Thyroid gland (tissue), 4 donors: ENCODE measurements around the gene ATP2A2. TPM values are rescaled to one million over a fixed set of nuclear protein-coding genes. Genes with fewer than 3 reads are reported as not detected.

ENCODE experiments used
- DNase-seq, 2 donors: peaks; one replicate each; pipeline ENCODE4 v3.0.0-alpha.2; 2019
- H3K27ac ChIP-seq, 3 donors: fragments of 200-600 bp; sonication (generic); 1 replicate in 2 of 3; 2 replicates in 1 of 3; pipeline ENCODE4 v1.5.1; 2016 to 2019; ENCODE audit warnings: mild to moderate bottlenecking in 1 of 3, moderate library complexity in 1 of 3
- H3K27me3 ChIP-seq: fragments of 200-600 bp; sonication (generic); one replicate; pipeline ENCODE4 v1.5.1; 2019
- H3K36me3 ChIP-seq, 2 donors: fragments of 200-600 bp; sonication (generic); one replicate each; pipeline ENCODE4 v1.5.1; 2016 to 2019
- H3K4me1 ChIP-seq, 2 donors: fragments of 200-600 bp; sonication (generic); one replicate each; pipeline ENCODE4 v1.5.1; 2017 to 2019
- H3K4me3 ChIP-seq, 3 donors: fragments of 200-600 bp; sonication (generic); replicated peaks in 1 of 3; 1 replicate in 2 of 3; 2 replicates in 1 of 3; pipeline ENCODE4 v1.5.1; 2016; ENCODE audit warnings: mild to moderate bottlenecking in 1 of 3
- H3K9me3 ChIP-seq: fragments of 200-600 bp; sonication (generic); one replicate; pipeline ENCODE4 v1.5.1; 2017
- CTCF ChIP-seq, 6 experiments: fragments of 200-600 bp in 3 of 6; fragments of 450-650 bp in 3 of 6; sonication (generic) in 3 of 6; IDR thresholded peaks; one replicate each; pipeline ENCODE4 v1.5.1; 2016 to 2019; ENCODE audit warnings: antibody characterized with exemption in 6 of 6, mild to moderate bottlenecking in 2 of 6, inconsistent platforms in 1 of 6, moderate library complexity in 1 of 6
- POLR2A ChIP-seq, 2 donors: fragments of 450-650 bp; IDR thresholded peaks; one replicate each; pipeline ENCODE4 v1.6.1; 2017; ENCODE audit warnings: antibody characterized with exemption in 2 of 2, mild to moderate bottlenecking in 2 of 2, moderate library complexity in 1 of 2
- WGBS, 2 donors: methylation state at CpG; one replicate each; pipeline ENCODE4 v1.1.5; 2017; 5-methylcytosine and 5-hydroxymethylcytosine counted together
- intact Hi-C: fragments of 100-400 bp; cut with DNase I; formaldehyde crosslinking; loops from one replicate; pipeline ENCODE4 v1.15.1; 2023
- total RNA-seq, 4 donors: library from RNA; depleted of rRNA; stranded (reverse); fragments of >200 nt; gene quantifications; one replicate each; pipeline ENCODE4 v1.2.3, GENCODE V29; 2016

ATP2A2 gene
- total RNA-seq, 4 donors from 2014 or later, result 126 to 220 (median 174) TPM

- peak; percentile 65 to 75 for DNase-seq
- Histone ChIP-seq H3K27ac (peak overlapping the region; percentile 62 to 74 (median 65)), H3K27me3 (no peaks in the 10 kb centered on the region), H3K9me3 (no peaks in the 10 kb centered on the region), H3K4me1 (peaks cover 18 to 42% of the 10 kb centered on the region in 2 donors), H3K4me3 (no peak overlapping the region), H3K36me3 (no peaks in the 10 kb centered on the region)
- 43 to 55% methylated on average over 13 to 14 of the region's 14 CpGs for WGBS, 2 donors
- intact Hi-C loops, result no loop called here
- no peak for TF ChIP-seq CTCF (IDR thresholded peaks at IDR 0.05)
- TF ChIP-seq POLR2A (IDR thresholded peaks at IDR 0.05), result no peak
These were observed 33.5 kb upstream of the ATP2A2 start for GRCh38 chr12:110247340-110248095.

- Histone ChIP-seq H3K9me3 (no peaks in the 10 kb centered on the region), H3K4me3 (no peak overlapping the region), H3K36me3 (no peaks in the 10 kb centered on the region), H3K27ac (peak overlapping the region; percentile 62 to 74 (median 65)), H3K27me3 (no peaks in the 10 kb centered on the region), H3K4me1 (peaks cover 18 to 42% of the 10 kb centered on the region in 2 donors)
- intact Hi-C loops, result no loop called here
- DNase-seq, result peak; percentile 65 to 81
- WGBS, 2 donors, result 43 to 53% methylated on average over 4 of the region's 4 CpGs
- no peak for TF ChIP-seq CTCF (IDR thresholded peaks at IDR 0.05)
- TF ChIP-seq POLR2A (IDR thresholded peaks at IDR 0.05), result no peak
These were observed 33.0 kb upstream of the ATP2A2 start for GRCh38 chr12:110248096-110248447.

GRCh38 chr12:110249105-110249504, 31.9 kb upstream of the ATP2A2 start:
- no peak for DNase-seq
- no peaks in the 10 kb centered on the region for H3K9me3 ChIP-seq
- whole genome bisulfite sequencing, 2 donors, result 70 to 73% methylated on average over 4 of the region's 4 CpGs
- no peak overlapping the region for H3K4me3 ChIP-seq
- no peaks in the 10 kb centered on the region for H3K27me3 ChIP-seq
- H3K27ac ChIP-seq, result no peak overlapping the region
- peaks cover 18 to 42% of the 10 kb centered on the region in 2 donors for H3K4me1 ChIP-seq
- intact Hi-C loops, result no loop called here
- TF ChIP-seq CTCF (IDR thresholded peaks at IDR 0.05), result no peak
- TF ChIP-seq POLR2A (IDR thresholded peaks at IDR 0.05), result no peak
- no peaks in the 10 kb centered on the region for H3K36me3 ChIP-seq

- H3K36me3 ChIP-seq, result no peaks in the 10 kb centered on the region
- 33 to 67% methylated on average over 1 to 7 of the region's 7 CpGs for WGBS, 2 donors
- peak; percentile 35 to 42 for DNase-seq
- peaks cover 18 to 42% of the 10 kb centered on the region in 2 donors for H3K4me1 ChIP-seq
- H3K9me3 ChIP-seq, result no peaks in the 10 kb centered on the region
- TF ChIP-seq POLR2A (IDR thresholded peaks at IDR 0.05), result no peak
- TF ChIP-seq CTCF (IDR thresholded peaks at IDR 0.05), result no peak
- peak overlapping the region in 1 of 3 donors; percentile 50 for H3K27ac ChIP-seq
- no peaks in the 10 kb centered on the region for H3K27me3 ChIP-seq
- H3K4me3 ChIP-seq, result no peak overlapping the region
- intact Hi-C loops, result no loop called here
These were observed 31.3 kb upstream of the ATP2A2 start for GRCh38 chr12:110249716-110250225.

GRCh38 chr12:110251381-110251780, 29.7 kb upstream of the ATP2A2 start:
- Histone ChIP-seq H3K4me1 (peaks cover 17 to 37% of the 10 kb centered on the region in 2 donors), H3K9me3 (no peaks in the 10 kb centered on the region), H3K27ac (no peak overlapping the region), H3K27me3 (no peaks in the 10 kb centered on the region), H3K4me3 (no peak overlapping the region), H3K36me3 (no peaks in the 10 kb centered on the region)
- no peak for DNase-seq
- 85 to 88% methylated on average over 7 of the region's 7 CpGs for WGBS, 2 donors
- TF ChIP-seq CTCF (IDR thresholded peaks at IDR 0.05) (no peak), POLR2A (IDR thresholded peaks at IDR 0.05) (no peak)
- intact Hi-C loops, result no loop called here
